Measurements from ENCODE around the gene GOLM1. TPM values are rescaled to one million over a fixed set of nuclear protein-coding genes. Genes with fewer than 3 reads are reported as not detected.

The GOLM1 gene
- total RNA-seq, 1 experiment from 2014 or later: 71.6 TPM

GRCh38 chr9:85978496-85978895, 120.9 kb downstream of the GOLM1 start:
- Histone ChIP-seq H4K8ac (replicated peaks; ENCODE audit: insufficient read length, low read depth, low read length) (no peak overlapping the region), H4K5ac (ENCODE audit: insufficient read length, low read depth, low read length) (no peak overlapping the region), H3K9ac (ENCODE audit: extremely low read depth, insufficient read length, low read length) (no peak overlapping the region), H3K18ac (ENCODE audit: insufficient read length, low read depth, low read length) (no peak overlapping the region), H3T11ph (ENCODE audit: low read length) (no peak overlapping the region), H2BK120ac (ENCODE audit: low read depth, low read length, poor library complexity, severe bottlenecking) (no peak overlapping the region), H3K4ac (ENCODE audit: low read depth, low read length) (no peak overlapping the region), H2BK5ac (ENCODE audit: insufficient read length, low read length) (no peak overlapping the region), H3K27me3 (ENCODE audit: insufficient read depth, low read length) (no peaks in the 10 kb centered on the region), H3K27ac (ENCODE audit: insufficient read length, low read depth, low read length) (no peak overlapping the region), H3K14ac (ENCODE audit: insufficient read depth, low read length) (no peak overlapping the region), H2BK12ac (ENCODE audit: insufficient read length, low read depth, low read length) (no peak overlapping the region), H3K4me2 (ENCODE audit: insufficient read depth, insufficient read length, low read length) (no peak overlapping the region), H3K23ac (ENCODE audit: insufficient read length, low read depth, low read length) (no peak overlapping the region), H4K91ac (ENCODE audit: insufficient read length, low read depth, low read length) (no peak overlapping the region), H2BK15ac (ENCODE audit: low read depth, low read length) (no peak overlapping the region), H2AFZ (ENCODE audit: low read length) (no peak overlapping the region), H3K79me2 (ENCODE audit: insufficient read depth, low read length) (no peaks in the 10 kb centered on the region), H3K56ac (ENCODE audit: insufficient read length, low read depth, low read length) (no peak overlapping the region), H2BK20ac (ENCODE audit: low read depth, low read length, poor library complexity, severe bottlenecking) (no peak overlapping the region), H3K9me3 (ENCODE audit: control insufficient read depth, low read depth, low read length) (no peaks in the 10 kb centered on the region), H2AK5ac (ENCODE audit: insufficient read length, low read length) (no peak overlapping the region), H4K20me1 (ENCODE audit: control insufficient read depth, insufficient read depth, insufficient read length) (no peaks in the 10 kb centered on the region), H3K4me1 (ENCODE audit: insufficient read depth, low read length) (no peaks in the 10 kb centered on the region), H3K79me1 (ENCODE audit: insufficient read depth, low read depth, low read length, poor library complexity, severe bottlenecking) (peaks cover 2% of the 10 kb centered on the region), H3K23me2 (ENCODE audit: insufficient read length, low read depth, low read length, poor library complexity, severe bottlenecking) (no peaks in the 10 kb centered on the region)
- no peak for TF ChIP-seq CTCF (conservative IDR thresholded peaks at IDR 0.05)
- Mint-ChIP-seq H3K36me3 (ENCODE audit: insufficient read depth in 1 of 3, low read depth in 3 of 3) (peaks cover 18 to 62% (median 54%) of the 10 kb centered on the region in 3 experiments; a peak in 6 of 7 replicates), H3K27ac (peak overlapping the region in 1 of 3 experiments; percentile 84; a peak in 2 of 7 replicates), H3K27me3 (ENCODE audit: low read depth) (no peaks in the 10 kb centered on the region), H3K4me3 (no peak overlapping the region), H3K4me1 (no peaks in the 10 kb centered on the region), H3K9me3 (no peaks in the 10 kb centered on the region)
- DNase-seq: no peak
- no CpG with 5 or more reads among the region's 4 CpGs for WGBS (ENCODE audit: extremely low coverage, insufficient read length, low lambda C conversion rate)

Other genes with a start within 250 kb of the GOLM1 start
- gene NAA35, start 158.4 kb downstream of the GOLM1 start, total RNA-seq (2021): 36.6 and 38.6 TPM in 2 replicates
- 0.17 TPM in 1 of 2 replicates, not detected in the other for gene C9orf153, start 160.1 kb upstream of the GOLM1 start, total RNA-seq (2021)
- 32.0 and 33.3 TPM in 2 replicates for gene ISCA1, start 183.0 kb upstream of the GOLM1 start, total RNA-seq (2021)

All from H9 (cell line).